ENCODE measurements around the gene DUSP12. TPM values are rescaled to one million over a fixed set of nuclear protein-coding genes. Genes with fewer than 3 reads are reported as not detected.

Gene DUSP12
- total and polyA plus RNA-seq, 2 donors (not counting 1 experiment from before 2014, with no cell fraction given) = 29.5 to 41.9 TPM

DNA sequence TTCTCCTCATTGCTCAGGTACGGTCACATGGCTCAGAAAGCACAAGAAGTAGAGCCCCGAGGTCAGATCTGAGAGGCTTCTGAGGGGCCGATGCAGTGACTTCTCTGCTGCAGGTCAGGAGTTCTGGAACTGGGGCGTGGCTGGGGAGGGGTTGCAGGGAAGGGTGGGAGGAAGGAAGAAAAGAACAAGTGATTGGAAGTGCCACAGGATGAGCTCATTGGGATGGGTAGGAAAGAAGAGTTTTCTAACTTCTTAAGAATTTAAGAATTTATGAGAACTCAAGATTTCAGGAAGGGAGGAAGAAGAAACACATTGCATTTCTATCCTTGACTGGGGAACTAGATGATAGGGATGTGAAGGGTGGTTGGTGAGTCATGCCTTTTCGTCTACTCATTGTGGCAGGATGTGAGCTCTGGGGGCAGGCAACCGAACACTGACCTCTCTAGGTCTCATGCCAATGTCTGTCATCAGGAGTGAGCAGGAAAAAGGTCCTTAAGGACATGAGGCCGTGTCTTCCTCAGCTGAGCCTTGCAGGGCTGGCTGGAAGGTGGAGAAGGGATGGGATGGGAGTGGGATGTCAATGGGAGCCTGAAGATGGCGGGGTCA, 27.7 kb upstream of the DUSP12 start:
- WGBS (ENCODE audit: insufficient coverage) = 71% methylated on average over 8 of the region's 8 CpGs
- Mint-ChIP-seq H3K4me3 (no peak overlapping the region), H3K27ac (no peak overlapping the region), H3K4me1 (peaks cover 65% of the 10 kb centered on the region), H3K9me3 (ENCODE audit: insufficient read depth) (no peaks in the 10 kb centered on the region), H3K27me3 (no peaks in the 10 kb centered on the region)
- no peaks in the 10 kb centered on the region for H3K36me3 ChIP-seq (replicated peaks in 1 of 2; ENCODE audit: control extremely low read depth in 1 of 2, control insufficient read depth in 1 of 2, extremely low read depth in 1 of 2, insufficient read depth in 2 of 2, low read length in 1 of 2)
- H3K79me2 ChIP-seq (ENCODE audit: control insufficient read depth, insufficient read depth, low read length) = no peaks in the 10 kb centered on the region
- no peak overlapping the region for H3K4me3 ChIP-seq (ENCODE audit: control extremely low read depth in 1 of 5, extremely low read depth in 1 of 5, insufficient read depth in 1 of 5, low read depth in 2 of 5, low read length in 4 of 5)
- H3K4me1 ChIP-seq (ENCODE audit: control insufficient read depth in 2 of 2, insufficient read depth in 2 of 2, low read length in 2 of 2) = peaks cover 50 to 60% of the 10 kb centered on the region in 2 donors
- H3K9ac ChIP-seq (ENCODE audit: low read length) = no peak overlapping the region
- H4K20me1 ChIP-seq (ENCODE audit: control insufficient read depth, insufficient read depth, low read length, poor library complexity, severe bottlenecking) = no peaks in the 10 kb centered on the region
- ATAC-seq (ENCODE audit: low read depth) (no peak), DNase-seq (no peak)
- ChIA-PET POLR2A (interaction anchor here (1.6 to 2.1 kb wide), 2 partner anchors 10 to 15 kb away, joined by 4 to 10 read pairs; partner anchors contain the start of gene FCRLA), CTCF (interaction anchor here (1.3 to 2.0 kb wide), 2 partner anchors 14 to 15 kb away, joined by 4 to 5 read pairs; no protein-coding TSS in a partner anchor)
- H3K9me3 ChIP-seq (ENCODE audit: control extremely low read depth in 1 of 3, control insufficient read depth in 2 of 3, insufficient read depth in 1 of 3, low read length in 2 of 3) = no peaks in the 10 kb centered on the region
- no peak overlapping the region for H3K4me2 ChIP-seq (replicated peaks; ENCODE audit: low read depth, low read length, poor library complexity, severe bottlenecking)
- H2AFZ ChIP-seq (ENCODE audit: insufficient read depth, low read depth, low read length, poor library complexity, severe bottlenecking) = no peak overlapping the region
- H3K27ac ChIP-seq (ENCODE audit: low read length in 2 of 2) = no peak overlapping the region
- peaks cover 0 to 7% (median 0%) of the 10 kb centered on the region in 4 experiments for H3K27me3 ChIP-seq (replicated peaks in 1 of 4; ENCODE audit: control extremely low read depth in 1 of 4, control insufficient read depth in 3 of 4, insufficient read depth in 4 of 4, low read length in 3 of 4)
- no peak for TF ChIP-seq EZH2 (IDR thresholded peaks at IDR 0.05; ENCODE audit: borderline replicate concordance, insufficient read depth, low read depth, low read length, poor library complexity, severe bottlenecking)
- TF ChIP-seq CTCF (IDR thresholded peaks at IDR 0.05) = no peak
- intact Hi-C loops (cut with micrococcal nuclease) = no loop called here

GRCh38 chr1:161722406-161722805, 27.2 kb upstream of the DUSP12 start:
- no peak overlapping the region for H3K9ac ChIP-seq (ENCODE audit: low read length)
- CTCF ChIA-PET = interaction anchor here (1.3 to 2.0 kb wide), 2 partner anchors 14 to 15 kb away, joined by 4 to 5 read pairs; no protein-coding TSS in a partner anchor

More at GRCh38 chr1:161722406-161722805, 27.2 kb upstream of the DUSP12 start:
- H3K27me3 ChIP-seq (replicated peaks in 1 of 4; ENCODE audit: control extremely low read depth in 1 of 4, control insufficient read depth in 3 of 4, insufficient read depth in 4 of 4, low read length in 3 of 4) = peaks cover 0 to 7% (median 0%) of the 10 kb centered on the region in 4 experiments
- H3K27me3 Mint-ChIP-seq = no peaks in the 10 kb centered on the region
- H3K4me3 Mint-ChIP-seq = no peak overlapping the region
- no peaks in the 10 kb centered on the region for H3K9me3 ChIP-seq (ENCODE audit: control extremely low read depth in 1 of 3, control insufficient read depth in 2 of 3, insufficient read depth in 1 of 3, low read length in 2 of 3)
- DNase-seq = no peak
- no peak for TF ChIP-seq EZH2 (IDR thresholded peaks at IDR 0.05; ENCODE audit: borderline replicate concordance, insufficient read depth, low read depth, low read length, poor library complexity, severe bottlenecking)
- no peak for TF ChIP-seq CTCF (IDR thresholded peaks at IDR 0.05)
- peaks cover 48 to 59% of the 10 kb centered on the region in 2 donors for H3K4me1 ChIP-seq (ENCODE audit: control insufficient read depth in 2 of 2, insufficient read depth in 2 of 2, low read length in 2 of 2)
- H4K20me1 ChIP-seq (ENCODE audit: control insufficient read depth, insufficient read depth, low read length, poor library complexity, severe bottlenecking) = no peaks in the 10 kb centered on the region
- H3K27ac Mint-ChIP-seq = no peak overlapping the region
- 100% methylated on average over 1 of the region's 1 CpG for WGBS (ENCODE audit: insufficient coverage)
- no peak overlapping the region for H3K4me3 ChIP-seq (ENCODE audit: control extremely low read depth in 1 of 5, extremely low read depth in 1 of 5, insufficient read depth in 1 of 5, low read depth in 2 of 5, low read length in 4 of 5)
- intact Hi-C loops (cut with micrococcal nuclease) = no loop called here
- H3K9me3 Mint-ChIP-seq (ENCODE audit: insufficient read depth) = no peaks in the 10 kb centered on the region
- H3K79me2 ChIP-seq (ENCODE audit: control insufficient read depth, insufficient read depth, low read length) = no peaks in the 10 kb centered on the region
- H2AFZ ChIP-seq (ENCODE audit: insufficient read depth, low read depth, low read length, poor library complexity, severe bottlenecking) = no peak overlapping the region
- H3K4me1 Mint-ChIP-seq = peaks cover 60% of the 10 kb centered on the region
- H3K27ac ChIP-seq (ENCODE audit: low read length in 2 of 2) = no peak overlapping the region
- H3K36me3 ChIP-seq (replicated peaks in 1 of 2; ENCODE audit: control extremely low read depth in 1 of 2, control insufficient read depth in 1 of 2, extremely low read depth in 1 of 2, insufficient read depth in 2 of 2, low read length in 1 of 2) = no peaks in the 10 kb centered on the region
- no peak overlapping the region for H3K4me2 ChIP-seq (replicated peaks; ENCODE audit: low read depth, low read length, poor library complexity, severe bottlenecking)
- POLR2A ChIA-PET = interaction anchor here (1.6 to 2.1 kb wide), 2 partner anchors 10 to 15 kb away, joined by 4 to 10 read pairs; partner anchors contain the start of gene FCRLA
- ATAC-seq (ENCODE audit: low read depth) = no peak

All from B cell (primary cell).